Left forelimb (tissue), 1 donor: Measurements from ENCODE around the gene DNAH17.

Source experiments
- DNase-seq: peaks from one replicate; pipeline ENCODE4 v3.0.0-alpha.2; 2018; ENCODE audit warnings: low spot score

DNAH17 gene

DNA sequence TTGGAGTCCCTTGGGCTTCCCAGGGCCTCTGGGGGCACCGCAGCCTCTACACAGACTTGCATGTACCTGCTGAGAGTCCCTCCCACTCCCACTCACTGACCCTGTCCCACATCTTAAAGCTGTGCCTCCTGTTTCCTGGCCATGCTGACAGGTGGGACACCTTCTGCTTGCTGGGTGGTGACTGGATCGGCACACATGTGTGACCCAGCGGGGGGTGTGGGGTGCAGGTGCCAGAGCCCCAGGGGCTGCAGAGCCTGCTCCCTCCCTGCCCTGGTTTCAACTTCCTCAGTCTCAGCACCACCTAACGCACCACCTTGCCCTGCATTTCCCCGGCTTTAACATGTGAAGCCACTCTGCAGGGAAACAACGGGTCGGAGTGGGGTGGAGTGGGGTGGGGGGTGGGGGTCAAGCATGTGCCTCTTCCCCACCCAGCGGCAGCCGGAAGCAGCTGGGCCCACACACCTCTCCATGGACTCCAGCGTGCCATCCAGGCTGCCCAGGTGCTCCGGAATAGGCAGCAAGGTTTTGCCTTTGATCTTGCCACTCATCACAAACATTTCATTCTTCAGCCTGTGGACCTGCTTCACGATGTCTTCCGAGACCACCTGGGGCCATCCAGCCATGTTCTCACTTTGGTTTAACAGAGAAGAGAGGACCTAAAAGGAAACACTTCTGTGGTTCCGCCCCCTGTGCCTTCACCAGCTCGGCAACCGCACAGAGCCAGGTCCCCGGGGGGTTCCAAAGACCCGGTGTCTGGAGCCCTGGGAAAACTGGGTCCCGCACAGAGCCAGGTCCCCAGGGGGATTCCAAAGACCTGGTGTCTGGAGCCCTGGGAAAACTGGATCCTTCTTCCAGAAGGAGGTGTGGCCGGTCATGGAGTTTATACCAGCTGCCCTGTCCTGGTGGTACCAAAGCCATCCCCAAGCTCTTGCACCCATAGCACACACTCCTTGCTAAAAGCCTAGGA is 4.7 kb downstream of the DNAH17 start:
- DNase-seq = no peak

DNA sequence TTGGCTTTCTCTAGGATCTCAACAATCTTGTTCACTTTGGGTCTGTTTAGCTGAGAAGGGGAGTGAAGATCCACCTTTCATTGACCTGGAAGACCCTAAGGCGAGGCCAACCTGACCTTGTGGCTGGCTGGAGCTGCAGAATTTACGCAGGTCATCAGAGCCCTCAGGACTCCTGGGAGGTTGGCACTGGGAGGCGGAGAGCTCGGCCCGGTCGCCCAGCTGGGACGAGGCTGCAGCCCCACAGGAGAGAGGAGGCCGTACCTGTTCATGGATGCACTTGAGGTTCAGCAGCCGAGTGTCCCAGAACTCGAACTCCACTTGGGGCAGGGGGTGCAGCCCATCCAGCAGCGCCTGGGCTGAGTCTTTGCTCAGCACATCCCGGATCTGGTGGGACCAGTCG is 5.9 kb downstream of the DNAH17 start:
- no peak for DNase-seq

DNA sequence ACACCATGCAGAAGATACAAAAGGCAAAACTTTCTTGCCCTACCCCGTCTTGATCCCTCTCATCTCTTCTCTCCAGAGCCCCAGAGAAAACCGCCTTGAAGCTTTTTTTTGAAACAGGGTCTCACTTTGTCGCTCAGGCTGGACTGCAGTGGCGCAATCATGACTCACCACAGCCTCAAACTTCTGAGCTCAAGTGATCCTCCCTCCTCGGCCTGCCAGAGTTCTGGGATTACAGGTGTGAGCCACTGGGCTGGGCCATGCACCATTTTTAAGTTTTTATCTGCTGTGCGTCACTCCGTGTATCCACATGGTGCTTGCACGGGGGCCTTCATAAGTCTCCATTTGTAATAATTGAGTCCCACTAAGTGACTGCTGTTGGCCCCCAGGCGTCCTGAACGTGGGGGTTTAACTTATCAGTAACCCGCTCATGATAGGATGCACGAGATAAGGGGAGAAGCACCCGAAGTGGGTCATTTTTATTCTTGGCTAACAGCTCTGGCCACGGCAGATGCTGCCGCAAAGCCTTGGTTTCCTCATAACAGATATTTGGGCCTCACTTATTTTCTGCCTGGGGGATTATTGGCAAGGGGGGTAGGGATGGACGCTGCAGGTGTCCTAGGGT is 8.6 kb downstream of the DNAH17 start:
- DNase-seq = no peak

DNA sequence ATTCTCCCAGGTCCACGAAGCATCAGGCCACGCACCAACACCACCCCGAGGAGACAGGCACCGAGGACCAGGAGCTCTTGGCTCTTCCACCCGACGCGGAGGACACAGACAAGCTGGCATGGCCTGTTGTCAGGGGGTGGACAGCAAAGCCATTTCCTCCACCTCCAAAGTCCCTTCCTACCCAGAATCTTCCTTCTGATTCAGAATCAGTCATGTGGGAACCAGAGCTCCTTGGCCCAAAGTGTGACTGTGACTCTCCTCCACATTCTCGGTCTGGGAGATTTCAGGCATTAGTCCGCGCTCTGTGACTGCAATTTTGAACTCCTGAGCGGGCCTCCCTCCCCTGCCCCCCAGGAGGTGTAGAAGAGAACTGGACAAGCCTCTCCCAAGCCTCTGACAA is 9.2 kb downstream of the DNAH17 start:
- DNase-seq = no peak

DNA sequence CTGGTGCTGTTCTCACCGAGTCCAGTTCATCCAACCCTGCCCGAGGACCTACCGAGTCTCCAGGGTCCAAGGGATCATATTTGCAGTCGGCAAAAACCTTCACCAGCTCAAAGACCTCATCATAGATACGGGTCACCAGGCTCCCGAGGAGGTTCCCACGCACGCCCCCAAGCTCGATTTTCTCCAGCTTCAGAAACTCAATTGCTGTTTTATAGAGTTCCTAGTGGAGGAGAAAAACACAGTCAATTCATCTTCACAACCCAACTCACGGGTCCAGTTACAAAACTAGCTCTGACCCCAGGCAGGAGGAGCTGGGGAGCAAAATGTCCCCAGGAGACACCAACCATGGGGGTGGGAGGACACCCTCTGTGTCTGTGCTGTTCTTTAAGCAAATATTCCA is 10.2 kb downstream of the DNAH17 start:
- DNase-seq = no peak

DNA sequence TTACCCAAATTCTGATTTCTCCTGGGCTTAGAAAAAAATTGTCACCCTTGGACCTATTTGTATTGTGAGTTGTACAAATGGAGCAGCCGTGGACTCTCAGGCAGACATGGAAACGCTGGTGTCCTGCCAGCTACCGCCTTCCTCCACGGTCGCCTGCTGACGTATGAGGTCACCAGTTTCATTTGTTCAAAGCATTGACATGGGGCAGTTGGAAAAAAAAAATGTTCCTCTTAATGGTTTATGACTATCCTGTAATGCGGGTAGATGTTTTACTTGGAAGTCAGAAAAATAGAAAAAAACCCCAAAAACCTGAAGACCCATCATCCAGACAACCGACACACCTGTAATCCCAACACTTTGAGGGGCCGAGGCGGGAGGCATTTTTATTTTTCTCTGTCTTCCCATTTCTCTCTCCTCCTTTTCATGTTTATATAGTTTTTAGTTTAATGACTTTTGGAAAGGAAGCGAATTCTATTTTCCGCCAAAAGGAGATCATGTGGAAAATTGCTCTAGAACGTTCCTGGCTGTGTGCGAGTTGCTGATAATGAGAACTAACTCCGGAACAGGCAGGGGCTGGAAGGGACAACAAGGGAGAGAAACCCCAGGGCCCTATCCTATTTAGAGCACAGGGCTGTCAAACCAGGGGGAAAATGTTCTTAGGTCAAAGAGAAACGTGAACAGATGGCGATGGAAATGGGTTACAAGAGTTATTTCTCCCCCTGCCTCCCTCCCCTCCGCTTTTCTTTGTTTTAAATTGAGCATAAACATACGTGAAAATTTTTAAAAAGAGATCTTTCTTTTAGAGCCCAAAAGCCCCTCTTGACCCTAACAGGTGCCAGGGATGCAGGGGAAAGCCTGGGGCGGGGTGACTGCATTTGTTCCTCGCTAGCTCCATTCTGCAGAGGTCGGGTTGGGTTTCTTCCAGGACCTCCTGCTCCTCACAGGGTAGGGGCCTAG is 13.7 kb downstream of the DNAH17 start:
- no peak for DNase-seq

DNA sequence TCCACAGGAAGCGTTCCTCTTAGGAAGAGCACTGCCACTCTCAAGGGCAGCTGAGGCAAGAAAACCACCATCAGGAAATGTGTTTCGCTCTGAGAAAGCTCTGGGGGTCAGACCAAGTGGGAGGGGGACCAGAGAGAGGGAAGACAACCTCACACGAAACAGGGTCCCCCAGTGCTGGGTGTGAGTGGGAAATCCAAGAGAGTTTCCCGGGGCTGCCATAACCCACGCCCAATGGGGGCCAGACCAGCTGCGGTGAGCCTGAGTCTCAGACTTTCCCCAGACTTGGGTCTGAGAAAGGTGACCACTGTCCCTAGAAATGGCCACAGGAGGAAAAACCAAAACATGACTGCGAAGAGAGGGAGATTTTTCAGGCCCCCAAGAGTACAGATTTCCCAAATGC is 14.5 kb downstream of the DNAH17 start:
- DNase-seq = no peak

DNA sequence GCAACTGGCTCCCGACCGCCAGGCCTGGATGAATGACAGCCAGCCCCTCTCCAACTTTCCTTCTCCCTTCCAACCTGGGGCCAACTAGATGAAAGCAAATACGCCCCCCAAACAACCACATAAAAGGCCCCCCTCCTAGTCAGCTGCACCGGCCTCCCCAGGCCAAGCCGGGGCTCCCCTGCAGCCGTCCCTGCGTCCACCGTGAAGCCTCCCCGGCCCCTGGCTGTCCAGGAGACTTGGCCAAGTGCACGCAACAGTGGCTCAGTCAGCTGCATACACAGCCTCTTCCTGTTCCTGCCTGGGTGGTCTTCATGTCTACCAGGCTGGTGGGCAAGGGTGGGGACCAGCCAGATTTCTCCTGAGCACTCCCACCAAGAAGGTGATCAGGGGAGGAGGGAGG is 16.0 kb downstream of the DNAH17 start:
- DNase-seq = no peak

DNA sequence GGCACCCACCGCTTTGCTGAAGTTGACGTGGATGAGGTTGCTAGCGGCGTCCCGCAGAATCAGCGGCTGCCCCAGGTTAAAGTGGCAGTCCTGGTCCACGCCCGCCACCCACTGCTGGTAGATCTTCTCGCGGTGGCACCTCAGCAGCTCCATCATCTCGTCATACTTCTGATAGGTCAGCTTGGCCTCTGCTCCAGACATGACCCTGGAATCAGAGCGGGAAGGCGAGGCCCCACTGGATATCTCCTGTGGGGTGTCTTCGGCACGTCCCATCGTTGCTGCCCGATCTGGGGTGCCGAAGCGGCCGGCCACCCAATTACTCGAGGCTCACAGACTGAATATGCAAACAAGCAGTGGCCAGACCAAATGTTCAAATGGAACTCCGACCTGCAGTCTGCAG is 16.5 kb downstream of the DNAH17 start:
- DNase-seq = no peak

DNA sequence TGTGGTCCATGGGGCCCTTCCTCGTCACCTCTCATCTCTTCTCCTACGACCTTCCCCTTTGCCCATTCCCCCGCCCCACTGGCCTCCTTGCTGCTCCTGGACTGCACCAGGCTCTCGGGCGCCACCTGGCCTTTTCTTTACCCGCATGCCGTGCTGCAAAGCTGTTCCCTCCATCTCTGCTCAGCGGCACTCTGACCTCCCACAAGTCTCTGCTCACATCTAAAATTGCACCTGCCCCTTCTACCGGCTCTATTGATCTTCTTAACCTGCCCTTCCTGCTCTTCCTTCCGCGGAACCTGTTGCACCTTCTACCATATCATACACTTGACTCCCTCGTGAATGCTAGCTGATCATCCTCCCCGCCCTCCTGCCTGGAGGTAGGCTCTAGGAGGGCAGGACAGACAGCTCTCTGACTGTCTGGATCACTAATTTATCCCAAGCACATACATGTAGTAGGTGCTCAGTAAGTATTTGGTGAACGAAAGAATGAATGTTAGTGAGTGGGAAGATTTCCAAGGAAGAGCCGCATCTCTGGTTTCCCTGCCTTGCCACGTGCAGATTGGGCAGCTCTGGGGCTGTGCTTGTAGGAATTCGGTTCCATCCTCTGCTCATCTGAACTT is 17.3 kb downstream of the DNAH17 start:
- no peak for DNase-seq

DNA sequence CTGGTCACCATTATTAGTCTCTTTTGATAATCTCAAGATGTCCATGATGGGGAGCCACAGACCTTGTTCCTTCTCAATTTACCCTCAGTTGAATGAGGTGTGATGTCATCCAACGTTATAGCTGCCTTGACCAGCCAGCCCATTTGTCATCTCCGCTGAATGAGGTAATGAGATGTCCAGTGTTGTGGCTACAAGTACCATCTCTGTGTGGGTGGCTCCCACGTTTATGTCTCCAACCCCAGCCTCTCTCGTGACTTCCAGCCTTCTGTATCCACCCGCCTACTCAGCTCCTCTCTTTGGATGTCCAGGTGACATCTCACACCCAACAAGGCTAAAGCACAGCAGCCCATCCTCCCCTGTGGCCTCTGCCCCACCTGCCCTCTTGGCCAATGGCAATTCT is 18.2 kb downstream of the DNAH17 start:
- no peak for DNase-seq

DNA sequence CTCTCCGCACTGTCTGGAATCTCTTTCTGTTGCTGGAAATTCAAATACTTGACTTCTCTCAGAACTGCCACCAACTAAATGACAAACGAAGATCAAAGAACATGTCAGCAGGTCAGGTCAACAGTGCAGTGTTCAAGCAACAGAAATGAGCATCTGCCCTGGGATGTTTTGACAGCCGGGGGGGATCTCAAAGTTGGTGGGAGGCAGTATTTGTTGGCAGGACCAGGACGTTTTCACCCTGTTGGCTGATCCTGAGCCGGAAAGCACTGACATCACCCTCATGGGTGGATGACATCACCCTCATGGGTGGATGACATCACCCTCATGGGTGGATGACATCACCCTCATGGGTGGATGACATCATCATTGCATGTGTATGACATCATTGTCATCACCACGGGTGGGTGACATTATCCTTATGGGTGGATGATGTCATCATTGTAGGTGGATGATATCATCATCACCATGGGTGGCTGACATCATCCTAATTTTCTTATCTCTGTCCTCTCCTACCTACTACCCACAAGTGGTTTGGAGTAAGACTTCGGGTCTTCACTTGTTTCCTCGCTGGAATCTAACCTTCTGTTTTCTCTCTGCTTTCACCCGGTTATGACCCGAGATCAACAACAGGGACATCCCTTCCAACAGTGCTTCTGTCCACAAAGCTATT is 18.9 kb downstream of the DNAH17 start:
- no peak for DNase-seq

DNA sequence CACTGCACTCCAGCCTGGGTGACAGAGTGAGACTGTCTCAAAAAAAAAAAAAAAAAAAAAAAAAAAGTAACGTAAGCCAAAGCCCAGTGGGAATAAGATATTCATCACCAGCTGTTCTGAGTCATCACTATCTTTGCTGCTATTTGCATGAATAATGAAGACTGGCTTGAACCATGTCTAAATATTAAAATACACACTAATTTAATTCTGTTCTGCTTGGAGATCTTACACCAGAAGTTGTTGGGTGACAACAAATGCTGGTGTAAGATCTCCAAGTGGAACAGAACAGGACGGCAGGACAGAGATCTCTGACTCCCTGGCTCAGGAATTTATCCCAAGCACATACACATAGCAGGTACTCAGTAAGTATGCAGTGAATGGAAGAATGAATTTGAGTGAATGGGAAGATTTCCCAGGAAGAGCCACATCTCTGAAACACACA is 19.6 kb downstream of the DNAH17 start:
- DNase-seq = no peak

DNA sequence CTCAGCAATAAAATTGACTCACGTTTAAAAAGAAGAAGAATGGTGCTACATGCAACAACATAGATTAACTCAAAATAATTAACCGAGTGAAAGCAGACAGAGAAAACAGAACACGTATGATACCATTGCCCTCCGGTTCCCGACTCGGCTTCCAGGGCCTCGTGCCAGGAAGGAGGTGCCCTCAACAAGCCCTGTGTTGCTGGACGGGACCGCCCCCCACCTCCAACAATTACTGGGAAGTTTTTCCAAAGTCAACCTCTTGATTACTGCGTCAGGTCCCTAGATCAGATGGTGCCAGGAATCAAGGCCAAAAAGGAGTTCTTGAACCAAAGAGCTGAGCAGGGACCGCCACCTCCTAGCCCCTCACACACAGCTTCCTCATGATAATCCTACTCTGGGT is 20.4 kb downstream of the DNAH17 start:
- no peak for DNase-seq

DNA sequence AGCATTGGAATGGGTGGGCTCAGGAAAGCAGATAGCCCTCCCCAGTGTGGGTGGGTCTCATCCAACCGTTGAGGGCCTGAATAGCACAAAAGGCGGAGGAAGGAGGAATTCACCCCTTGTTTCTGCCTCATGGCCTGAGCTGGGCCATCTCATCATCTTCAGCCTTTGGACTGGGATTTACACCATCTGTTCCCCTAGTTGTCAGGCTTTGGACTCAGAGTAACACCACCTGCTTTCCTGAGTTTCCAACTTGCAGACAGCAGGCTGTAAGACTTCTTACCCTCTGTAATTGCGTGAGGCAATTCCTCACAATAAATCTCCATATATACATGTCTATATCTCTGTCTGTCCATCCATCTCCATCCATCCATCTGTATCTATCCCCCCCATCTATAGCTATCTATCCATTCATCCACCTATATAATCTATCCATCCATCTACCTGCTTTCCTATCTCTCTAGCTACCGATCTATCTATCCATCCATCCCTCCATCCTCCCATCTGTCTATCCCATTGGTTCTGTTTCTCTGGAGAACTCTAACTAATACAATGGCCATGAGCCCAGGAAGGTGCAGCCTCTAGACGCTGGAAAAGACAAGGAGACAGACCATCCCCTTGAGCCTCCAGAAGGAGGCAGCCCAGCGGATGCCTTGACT is 21.3 kb downstream of the DNAH17 start:
- no peak for DNase-seq

DNA sequence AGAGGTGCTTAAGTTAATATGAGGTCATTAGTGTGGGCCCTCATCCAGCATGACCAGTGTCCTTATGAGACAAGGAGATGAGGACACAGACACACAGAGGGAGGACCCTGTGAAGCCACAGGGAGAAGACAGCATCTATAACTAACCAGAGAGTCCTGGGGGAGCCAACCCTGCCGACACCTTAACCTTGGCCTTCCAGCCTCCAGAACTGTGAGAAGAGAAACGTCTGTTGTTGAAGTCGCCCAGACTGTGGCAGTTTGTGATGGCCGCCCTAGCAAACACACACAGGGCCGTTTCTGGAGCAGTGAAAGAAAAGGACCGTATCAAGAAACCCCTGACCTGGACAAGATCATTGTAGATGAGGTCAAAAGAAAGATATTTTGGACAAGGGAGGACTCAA is 26.7 kb downstream of the DNAH17 start:
- DNase-seq = no peak

DNA sequence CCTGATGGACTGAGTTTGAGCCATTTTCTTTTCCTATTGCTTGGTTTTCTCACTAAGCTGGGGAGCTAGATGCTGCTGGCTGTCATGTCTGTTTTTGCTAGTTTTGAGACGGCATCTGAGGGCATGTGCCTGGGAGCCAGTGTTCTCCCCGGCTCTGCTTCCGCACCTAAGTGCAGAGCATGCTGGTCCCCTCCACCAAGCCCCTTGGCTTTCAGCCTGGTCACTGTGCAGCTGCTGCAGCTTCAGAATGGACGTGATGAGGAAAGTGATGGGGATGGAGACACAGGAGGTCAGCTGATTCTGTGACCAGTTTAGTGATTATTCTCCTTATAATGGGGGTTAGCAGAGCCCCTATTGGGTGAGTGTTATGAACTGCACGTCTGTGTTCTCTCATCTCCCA is 28.5 kb downstream of the DNAH17 start:
- DNase-seq = no peak

DNA sequence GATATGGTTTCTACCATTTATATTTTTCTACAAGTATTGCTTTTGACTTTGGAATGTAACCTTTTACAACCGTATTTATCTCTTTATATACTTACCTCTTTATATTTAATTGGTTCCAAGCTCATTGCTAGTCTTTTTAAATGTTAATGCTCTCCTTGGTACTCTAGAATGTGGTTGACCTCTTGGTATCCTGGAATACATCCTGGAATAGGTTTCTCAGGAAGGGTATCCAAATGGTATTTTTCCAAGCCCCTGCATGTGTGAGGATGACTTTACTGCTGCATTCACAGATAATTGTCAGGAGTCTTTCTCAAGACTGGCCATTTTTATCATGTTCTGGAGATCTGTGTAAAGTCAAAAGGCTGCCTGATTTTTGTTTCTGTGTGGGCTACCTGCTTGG is 30.2 kb downstream of the DNAH17 start:
- no peak for DNase-seq

DNA sequence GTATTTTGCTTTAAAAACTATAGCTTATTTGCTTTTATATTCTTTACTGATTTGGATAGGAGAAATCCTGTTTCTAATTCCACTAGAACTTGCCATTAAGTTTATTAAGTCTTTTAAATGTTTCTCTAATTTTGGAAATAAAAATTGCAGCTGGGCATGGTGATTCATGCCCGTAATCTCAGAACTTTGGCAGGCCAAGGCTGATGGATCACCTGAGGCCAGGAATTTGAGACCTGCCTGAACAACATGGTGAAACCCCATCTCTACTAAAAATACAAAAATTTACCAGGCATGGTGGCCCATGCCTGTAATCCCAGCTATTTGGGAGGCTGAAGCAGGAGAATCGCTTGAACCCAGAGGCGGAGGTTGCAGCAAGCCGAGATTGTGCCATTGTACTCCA is 30.7 kb downstream of the DNAH17 start:
- no peak for DNase-seq

DNA sequence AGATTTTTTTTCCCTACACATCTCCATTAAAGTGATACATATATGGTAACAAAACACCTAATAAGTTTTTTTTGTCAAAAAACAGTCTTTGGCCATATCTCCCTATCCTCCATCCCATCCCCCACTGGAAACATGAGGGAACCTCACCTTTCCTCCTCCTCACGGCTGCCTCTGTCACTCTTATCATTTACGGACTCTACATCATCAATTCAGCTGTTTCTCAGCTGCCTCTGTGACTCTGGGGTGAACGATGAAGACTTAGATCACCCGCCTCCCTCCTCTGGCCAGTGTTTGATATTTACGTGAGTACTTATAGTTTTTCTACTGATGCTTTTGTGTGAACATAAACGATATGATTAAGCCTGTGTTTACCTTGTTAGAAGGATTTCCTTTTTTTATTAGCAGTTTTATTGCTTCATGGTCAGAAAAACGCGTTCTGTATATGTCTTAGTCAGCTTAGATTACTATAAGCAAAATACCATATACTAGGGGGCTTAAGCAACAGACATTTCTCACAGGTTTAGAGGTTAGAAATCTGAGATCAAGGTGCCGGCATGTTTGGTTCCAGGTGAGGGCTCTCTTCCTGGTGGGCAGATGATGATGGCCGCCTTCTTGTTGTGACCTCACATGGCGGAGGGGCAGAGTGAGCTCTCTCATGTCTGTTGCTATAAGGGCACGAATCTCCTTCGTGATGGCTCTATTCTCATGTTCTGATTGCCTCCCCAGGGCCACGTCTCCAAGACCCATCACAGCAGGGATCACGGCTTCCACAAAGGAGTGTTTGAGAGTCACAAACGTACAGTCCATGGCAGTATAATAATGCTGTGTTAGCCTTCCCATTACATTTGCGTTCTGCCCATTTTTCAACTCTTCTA is 32.1 kb downstream of the DNAH17 start:
- no peak for DNase-seq
